ENCODE measurements around the gene HOXC12.

GRCh38 chr12:53974084-53975063 is 19.7 kb downstream of the HOXC12 start, which contains the start of gene HOTAIR:
- no peak for TF ChIP-seq CTCF (conservative IDR thresholded peaks at IDR 0.05 in 1 of 2, IDR thresholded peaks at IDR 0.05 in 1 of 2; ENCODE audit: extremely low read depth in 1 of 2, insufficient read depth in 1 of 2, low read depth in 1 of 2, low read length in 2 of 2)
- TF ChIP-seq EZH2 (IDR thresholded peaks at IDR 0.05; ENCODE audit: borderline replicate concordance, low read length) = no peak
